Endothelial cell of umbilical vein (primary cell): ENCODE measurements around the gene KYAT1. TPM values are rescaled to one million over a fixed set of nuclear protein-coding genes. Genes with fewer than 3 reads are reported as not detected.

Experiments used
- BruUV-seq: library from RNA; stranded (reverse); fragments of 400-500 nt; replicated peaks from 2 replicates; lab custom pipeline; 2021; lab: Mats Ljungman, UMichigan
- CTCF ChIA-PET: fragments of 300-600, 350-600 bp; sonication (Branson Sonifier 250); formaldehyde crosslinking; loops from one replicate; lab custom pipeline; 2021; ENCODE audit warnings: antibody characterized with exemption, inconsistent platforms; lab: Charles Lee
- POLR2A ChIA-PET: fragments of 300-600, 350-600 bp; sonication (Branson Sonifier 250); formaldehyde crosslinking; loops from one replicate; lab custom pipeline; 2021; ENCODE audit warnings: antibody characterized with exemption, inconsistent platforms; lab: Charles Lee
- DNase-seq: peaks from one replicate; pipeline ENCODE4 v3.0.0-alpha.2; 2011; ENCODE audit warnings: low read depth, low spot score
- FAIRE-seq: peaks from 2 replicates; lab custom pipeline; 2011; peaks lifted over from hg19 to GRCh38; lab: Jason Lieb, UNC
- H2AFZ ChIP-seq: 2 replicates; pipeline ENCODE4 v1.6.0; 2012; ENCODE audit warnings: low read depth, low read length, control low read depth, inconsistent platforms
- H3K27ac ChIP-seq: 2 replicates; pipeline ENCODE4 v1.5.1; 2011; ENCODE audit warnings: low read depth, mild to moderate bottlenecking, control low read depth, low read length, moderate library complexity; ENCODE audit not compliant: insufficient read depth
- H3K27me3 ChIP-seq, 2 experiments: 2 replicates each; pipeline versions ENCODE4 v1.6.0 to v1.6.1; 2011; ENCODE audit warnings: low read length in 2 of 2, mixed read lengths in 1 of 2; ENCODE audit not compliant: control insufficient read depth in 2 of 2, insufficient read depth in 2 of 2
- H3K36me3 ChIP-seq, 2 experiments: 2 replicates in 1 of 2; 3 replicates in 1 of 2; pipeline ENCODE4 v1.5.1; 2011; ENCODE audit warnings: low read length in 2 of 2, mild to moderate bottlenecking in 1 of 2, moderate library complexity in 1 of 2; ENCODE audit not compliant: control insufficient read depth in 2 of 2, insufficient read depth in 2 of 2; ENCODE audit errors: extremely low read depth in 1 of 2
- H3K4me1 ChIP-seq: 3 replicates; pipeline ENCODE4 v1.5.1; 2011; ENCODE audit warnings: mild to moderate bottlenecking, low read length; ENCODE audit not compliant: control insufficient read depth, insufficient read depth; ENCODE audit errors: extremely low read depth
- H3K4me2 ChIP-seq: 2 replicates; pipeline ENCODE4 v1.6.1; 2011; ENCODE audit warnings: low read length, control low read depth, mixed read lengths; ENCODE audit not compliant: insufficient read depth
- H3K4me3 ChIP-seq, 3 experiments: fragments of 200-600 bp in 1 of 3; sonication (generic), shearing (Covaris generic) in 1 of 3; replicated peaks in 1 of 3; 2 replicates each; pipeline ENCODE4 v1.5.1; 2011 to 2016; ENCODE audit warnings: control low read depth in 3 of 3, low read length in 3 of 3, mild to moderate bottlenecking in 2 of 3, inconsistent platforms in 1 of 3, low read depth in 1 of 3, moderate library complexity in 1 of 3; ENCODE audit not compliant: insufficient read depth in 1 of 3
- H3K79me2 ChIP-seq: 2 replicates; pipeline ENCODE4 v1.6.0; 2012; ENCODE audit warnings: low read length, inconsistent platforms; ENCODE audit not compliant: control insufficient read depth, insufficient read depth
- H3K9ac ChIP-seq: replicated peaks from 2 replicates; pipeline ENCODE3; 2011; ENCODE audit warnings: low read length, control low read depth; ENCODE audit not compliant: insufficient read depth; ENCODE audit errors: extremely low read depth
- H3K9me1 ChIP-seq: replicated peaks from 3 replicates; pipeline ENCODE4 v1.6.0; 2011; ENCODE audit warnings: mild to moderate bottlenecking, low read length; ENCODE audit not compliant: control insufficient read depth, insufficient read depth; ENCODE audit errors: extremely low read depth
- H3K9me3 ChIP-seq: replicated peaks from 2 replicates; pipeline ENCODE4 v1.5.1; 2012; ENCODE audit warnings: low read length, inconsistent platforms; ENCODE audit not compliant: control insufficient read depth, insufficient read depth
- H4K20me1 ChIP-seq: replicated peaks from 2 replicates; pipeline ENCODE3; 2011; ENCODE audit warnings: mild to moderate bottlenecking, low read length; ENCODE audit not compliant: control insufficient read depth, insufficient read depth; ENCODE audit errors: extremely low read depth
- EZH2 ChIP-seq: IDR thresholded peaks from 2 replicates; pipeline ENCODE4 v1.6.1; 2012; ENCODE audit warnings: borderline replicate concordance, low read depth, mild to moderate bottlenecking, moderate library complexity, low read length, inconsistent platforms; ENCODE audit not compliant: severe bottlenecking
- FOS ChIP-seq: IDR thresholded peaks from 2 replicates; pipeline ENCODE4 v1.6.1; 2011; ENCODE audit warnings: mild to moderate bottlenecking, low read length, moderate library complexity, borderline replicate concordance; ENCODE audit not compliant: insufficient read depth
- GATA2 ChIP-seq: IDR thresholded peaks from 2 replicates; pipeline ENCODE4 v1.7.0; 2011; ENCODE audit warnings: low read depth, mild to moderate bottlenecking, moderate library complexity, mixed read lengths, low read length; ENCODE audit not compliant: insufficient read length, insufficient read depth
- JUN ChIP-seq: IDR thresholded peaks from 2 replicates; pipeline ENCODE4 v1.6.1; 2011; ENCODE audit warnings: borderline replicate concordance, low read depth; ENCODE audit not compliant: insufficient read length, insufficient read depth
- MAX ChIP-seq: IDR thresholded peaks from 2 replicates; pipeline ENCODE4 v1.6.1; 2011; ENCODE audit not compliant: insufficient read depth, insufficient read length
- MYC ChIP-seq: IDR thresholded peaks from one replicate; pipeline ENCODE4 v1.6.1; 2011; ENCODE audit warnings: mild to moderate bottlenecking, low read depth, low read length
- POLR2A ChIP-seq: IDR thresholded peaks from 2 replicates; pipeline ENCODE4 v1.6.1; 2012; ENCODE audit warnings: low read depth, mild to moderate bottlenecking, control low read depth, low read length
- POLR2AphosphoS5 ChIP-seq: IDR thresholded peaks from 2 replicates; pipeline ENCODE4 v1.6.1; 2012; ENCODE audit warnings: low read depth, mild to moderate bottlenecking, control low read depth, low read length, moderate library complexity; ENCODE audit not compliant: insufficient read depth
- dilution Hi-C: fragments of 300-500 bp; cut with MboI; formaldehyde crosslinking; loops from one replicate; pipeline ENCODE4 v1.15.0; 2019; ENCODE audit warnings: low sequenced_read_pairs; ENCODE audit not compliant: extremely low pct_ligation_motif_present
- intact Hi-C: fragments of 100-400 bp; cut with micrococcal nuclease; formaldehyde crosslinking; loops from one replicate; pipeline ENCODE4 v1.10.0; 2022
- polyA plus RNA-seq, 4 experiments: library from polyadenylated mRNA; depleted of rRNA in 3 of 4; stranded (reverse) in 3 of 4; unstranded in 1 of 4; fragments of >200 nt; gene quantifications; 2 replicates each; pipeline versions ENCODE4 v1.2.1 to v1.2.3, GENCODE V29; 2011 to 2012; ENCODE audit warnings: missing spikeins in 1 of 4
- total RNA-seq: library from RNA; stranded (reverse); gene quantifications from 2 replicates; pipeline ENCODE4 v1.2.3, GENCODE V29; 2021
- TF ChIP-seq, protein P1 (sequence below), 2 donors: IDR thresholded peaks; 1 replicate in 1 of 2; 2 replicates in 1 of 2; pipeline ENCODE4 v1.5.1; 2011; ENCODE audit warnings: low read length in 2 of 2, mild to moderate bottlenecking in 2 of 2, moderate library complexity in 2 of 2, control low read depth in 1 of 2, inconsistent platforms in 1 of 2, low read depth in 1 of 2; ENCODE audit not compliant: insufficient read depth in 1 of 2; ENCODE audit errors: extremely low read depth in 1 of 2

The KYAT1 gene
- total and polyA plus RNA-seq, 2 donors (not counting 3 experiments of a cell fraction or from before 2014, with no cell fraction given) = 7.2 to 9.6 TPM

DNA sequence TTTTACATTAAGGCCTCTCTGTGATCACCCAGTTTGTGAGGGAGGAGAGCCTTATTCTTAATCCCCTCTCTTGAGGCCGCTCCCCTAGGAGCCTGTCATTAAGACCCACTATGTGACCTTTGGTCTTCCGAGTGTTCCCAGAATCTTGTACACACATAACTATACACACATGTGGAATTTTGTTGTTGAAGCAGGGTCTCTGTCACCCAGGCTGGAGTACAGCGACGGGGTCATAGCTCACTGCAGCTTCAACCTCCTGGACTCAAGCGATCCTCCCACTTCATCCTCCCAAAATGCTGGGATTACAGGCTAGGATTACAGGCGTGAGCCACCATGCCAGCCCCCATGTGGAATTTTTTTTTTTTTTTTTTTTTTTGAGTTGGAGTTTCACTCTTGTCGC, 24.2 kb upstream of the KYAT1 start:
- H3K9me1 ChIP-seq = no peaks in the 10 kb centered on the region
- H3K79me2 ChIP-seq = peaks cover 85% of the 10 kb centered on the region
- FAIRE-seq (no peak), DNase-seq (no peak)
- H3K4me1 ChIP-seq = peaks cover 14% of the 10 kb centered on the region
- H3K4me3 ChIP-seq = no peak overlapping the region
- no TSS peak for BruUV-seq
- H3K36me3 ChIP-seq = peaks cover 17 to 47% of the 10 kb centered on the region in 2 experiments
- CTCF ChIA-PET = interaction anchor here (1.0 to 1.2 kb wide), 2 partner anchors 16 to 18 kb away, joined by 3 to 5 read pairs; no protein-coding TSS in a partner anchor
- dilution Hi-C loops = no loop called here
- no peaks in the 10 kb centered on the region for H3K27me3 ChIP-seq
- intact Hi-C loops = no loop called here
- H3K27ac ChIP-seq = no peak overlapping the region
- no peak overlapping the region for H3K9ac ChIP-seq
- no peak overlapping the region for H3K4me2 ChIP-seq
- POLR2A ChIA-PET = no interaction called here
- no peaks in the 10 kb centered on the region for H4K20me1 ChIP-seq
- H3K9me3 ChIP-seq = no peaks in the 10 kb centered on the region
- no peak overlapping the region for H2AFZ ChIP-seq
- no peak for TF ChIP-seq EZH2
- no peak for TF ChIP-seq GATA2
- no peak for TF ChIP-seq MAX
- no peak for TF ChIP-seq MYC
- TF ChIP-seq JUN = no peak
- TF ChIP-seq, protein P1, sequence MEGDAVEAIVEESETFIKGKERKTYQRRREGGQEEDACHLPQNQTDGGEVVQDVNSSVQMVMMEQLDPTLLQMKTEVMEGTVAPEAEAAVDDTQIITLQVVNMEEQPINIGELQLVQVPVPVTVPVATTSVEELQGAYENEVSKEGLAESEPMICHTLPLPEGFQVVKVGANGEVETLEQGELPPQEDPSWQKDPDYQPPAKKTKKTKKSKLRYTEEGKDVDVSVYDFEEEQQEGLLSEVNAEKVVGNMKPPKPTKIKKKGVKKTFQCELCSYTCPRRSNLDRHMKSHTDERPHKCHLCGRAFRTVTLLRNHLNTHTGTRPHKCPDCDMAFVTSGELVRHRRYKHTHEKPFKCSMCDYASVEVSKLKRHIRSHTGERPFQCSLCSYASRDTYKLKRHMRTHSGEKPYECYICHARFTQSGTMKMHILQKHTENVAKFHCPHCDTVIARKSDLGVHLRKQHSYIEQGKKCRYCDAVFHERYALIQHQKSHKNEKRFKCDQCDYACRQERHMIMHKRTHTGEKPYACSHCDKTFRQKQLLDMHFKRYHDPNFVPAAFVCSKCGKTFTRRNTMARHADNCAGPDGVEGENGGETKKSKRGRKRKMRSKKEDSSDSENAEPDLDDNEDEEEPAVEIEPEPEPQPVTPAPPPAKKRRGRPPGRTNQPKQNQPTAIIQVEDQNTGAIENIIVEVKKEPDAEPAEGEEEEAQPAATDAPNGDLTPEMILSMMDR (IDR thresholded peaks at IDR 0.05; ENCODE audit: extremely low read depth in 1 of 2, insufficient read depth in 1 of 2, low read depth in 1 of 2, low read length in 2 of 2) = no peak
- no peak for TF ChIP-seq POLR2A
- no peak for TF ChIP-seq POLR2AphosphoS5
- TF ChIP-seq FOS = no peak
